Skin of body (tissue), 1 donor: Measurements from ENCODE around the gene OXSM. TPM values are rescaled to one million over a fixed set of nuclear protein-coding genes. Genes with fewer than 3 reads are reported as not detected.

Experiments
- total RNA-seq: library from RNA; depleted of rRNA; stranded (reverse); fragments of >200 nt; gene quantifications from one replicate; pipeline ENCODE4 v1.2.3, GENCODE V29; 2014

OXSM gene
- total RNA-seq, 1 donor from 2014 or later: 8.5 TPM

Other genes with a start within 250 kb of the OXSM start
- 159 TPM for gene TOP2B, start 125.2 kb upstream of the OXSM start, total RNA-seq
- 29.5 TPM for gene NGLY1, start 6.6 kb upstream of the OXSM start, total RNA-seq